ENCODE measurements around the gene POU2F1. TPM values are rescaled to one million over a fixed set of nuclear protein-coding genes. Genes with fewer than 3 reads are reported as not detected.

POU2F1 gene
- total and polyA plus RNA-seq, 2 donors (not counting 3 experiments of a cell fraction or from before 2014, with no cell fraction given) = 6.0 to 12.9 TPM

DNA sequence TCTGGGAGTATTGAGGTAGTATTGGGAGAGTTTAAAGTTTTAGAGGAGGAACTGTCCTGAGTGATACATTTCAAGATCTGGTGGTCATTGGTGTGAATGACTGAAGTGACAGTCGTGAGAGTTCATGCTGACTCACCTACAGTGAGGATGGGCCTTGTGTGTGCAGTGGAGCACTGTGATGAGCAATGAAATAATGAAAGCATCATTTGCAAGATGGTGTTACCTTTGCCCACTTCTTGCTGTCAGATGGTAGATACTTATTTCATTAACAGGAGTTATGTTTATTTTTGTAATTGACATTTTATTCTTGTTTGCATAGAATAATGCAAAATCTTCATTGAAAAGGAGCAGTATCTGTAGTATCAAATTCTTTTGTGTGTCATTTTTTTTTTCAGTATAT lies 29.0 kb downstream of the POU2F1 start:
- intact Hi-C loops (cut with micrococcal nuclease) (no loop called here), dilution Hi-C loops (cut with MboI; ENCODE audit: extremely low pct_ligation_motif_present, low sequenced_read_pairs) (no loop called here)
- no peaks in the 10 kb centered on the region for H3K9me1 ChIP-seq (replicated peaks; ENCODE audit: control insufficient read depth, extremely low read depth, insufficient read depth, low read length)
- TF ChIP-seq POLR2A (IDR thresholded peaks at IDR 0.05; ENCODE audit: low read depth, low read length) = no peak
- no peak for TF ChIP-seq GATA2 (IDR thresholded peaks at IDR 0.05; ENCODE audit: insufficient read depth, insufficient read length, low read depth, low read length)
- TF ChIP-seq MYC (IDR thresholded peaks at IDR 0.05; ENCODE audit: low read depth, low read length) = no peak
- TF ChIP-seq JUN (IDR thresholded peaks at IDR 0.05; ENCODE audit: borderline replicate concordance, insufficient read depth, insufficient read length, low read depth) = no peak
- no peak for TF ChIP-seq EZH2 (IDR thresholded peaks at IDR 0.05; ENCODE audit: borderline replicate concordance, low read depth, low read length, severe bottlenecking)
- TF ChIP-seq, protein P1, sequence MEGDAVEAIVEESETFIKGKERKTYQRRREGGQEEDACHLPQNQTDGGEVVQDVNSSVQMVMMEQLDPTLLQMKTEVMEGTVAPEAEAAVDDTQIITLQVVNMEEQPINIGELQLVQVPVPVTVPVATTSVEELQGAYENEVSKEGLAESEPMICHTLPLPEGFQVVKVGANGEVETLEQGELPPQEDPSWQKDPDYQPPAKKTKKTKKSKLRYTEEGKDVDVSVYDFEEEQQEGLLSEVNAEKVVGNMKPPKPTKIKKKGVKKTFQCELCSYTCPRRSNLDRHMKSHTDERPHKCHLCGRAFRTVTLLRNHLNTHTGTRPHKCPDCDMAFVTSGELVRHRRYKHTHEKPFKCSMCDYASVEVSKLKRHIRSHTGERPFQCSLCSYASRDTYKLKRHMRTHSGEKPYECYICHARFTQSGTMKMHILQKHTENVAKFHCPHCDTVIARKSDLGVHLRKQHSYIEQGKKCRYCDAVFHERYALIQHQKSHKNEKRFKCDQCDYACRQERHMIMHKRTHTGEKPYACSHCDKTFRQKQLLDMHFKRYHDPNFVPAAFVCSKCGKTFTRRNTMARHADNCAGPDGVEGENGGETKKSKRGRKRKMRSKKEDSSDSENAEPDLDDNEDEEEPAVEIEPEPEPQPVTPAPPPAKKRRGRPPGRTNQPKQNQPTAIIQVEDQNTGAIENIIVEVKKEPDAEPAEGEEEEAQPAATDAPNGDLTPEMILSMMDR (IDR thresholded peaks at IDR 0.05; ENCODE audit: extremely low read depth in 1 of 2, insufficient read depth in 1 of 2, low read depth in 1 of 2, low read length in 2 of 2) = no peak
- TF ChIP-seq POLR2AphosphoS5 (IDR thresholded peaks at IDR 0.05; ENCODE audit: insufficient read depth, low read depth, low read length) = no peak
- TF ChIP-seq FOS (IDR thresholded peaks at IDR 0.05; ENCODE audit: borderline replicate concordance, insufficient read depth, low read length) = no peak
- TF ChIP-seq MAX (IDR thresholded peaks at IDR 0.05; ENCODE audit: insufficient read depth, insufficient read length) = no peak
- BruUV-seq (replicated peaks) = no TSS peak
- H3K9ac ChIP-seq (replicated peaks; ENCODE audit: extremely low read depth, insufficient read depth, low read length) = no peak overlapping the region
- H3K27me3 ChIP-seq (ENCODE audit: control insufficient read depth in 2 of 2, insufficient read depth in 2 of 2, low read length in 2 of 2) = no peaks in the 10 kb centered on the region
- no peak overlapping the region for H2AFZ ChIP-seq (ENCODE audit: low read depth, low read length)
- no peak overlapping the region for H3K4me3 ChIP-seq (replicated peaks in 1 of 3; ENCODE audit: insufficient read depth in 1 of 3, low read depth in 1 of 3, low read length in 3 of 3)
- ChIA-PET POLR2A (no interaction called here), CTCF (no interaction called here)
- H3K9me3 ChIP-seq (replicated peaks; ENCODE audit: control insufficient read depth, insufficient read depth, low read length) = no peaks in the 10 kb centered on the region
- no peaks in the 10 kb centered on the region for H4K20me1 ChIP-seq (replicated peaks; ENCODE audit: control insufficient read depth, extremely low read depth, insufficient read depth, low read length)
- no peak overlapping the region for H3K4me2 ChIP-seq (ENCODE audit: insufficient read depth, low read length)
- DNase-seq (ENCODE audit: low read depth, low spot score) (no peak), FAIRE-seq (no peak)
- peaks cover 14% of the 10 kb centered on the region for H3K79me2 ChIP-seq (ENCODE audit: control insufficient read depth, insufficient read depth, low read length)
- no peak overlapping the region for H3K27ac ChIP-seq (ENCODE audit: insufficient read depth, low read depth, low read length)
- no peaks in the 10 kb centered on the region for H3K4me1 ChIP-seq (ENCODE audit: control insufficient read depth, extremely low read depth, insufficient read depth, low read length)
- no peaks in the 10 kb centered on the region for H3K36me3 ChIP-seq (ENCODE audit: control insufficient read depth in 2 of 2, extremely low read depth in 1 of 2, insufficient read depth in 2 of 2, low read length in 2 of 2)
